Neural progenitor cell (in vitro differentiated cells): ENCODE data around the gene BCAS3. TPM values are rescaled to one million over a fixed set of nuclear protein-coding genes. Genes with fewer than 3 reads are reported as not detected.

Experiments
- DNase-seq: peaks from one replicate; pipeline ENCODE4 v3.0.0-alpha.2; 2016; ENCODE audit warnings: low spot score
- H2AFZ ChIP-seq: fragments of 200-600 bp; sonication (generic); replicated peaks from 2 replicates; pipeline ENCODE4 v1.6.1; 2016; ENCODE audit warnings: antibody characterized with exemption
- H3F3A ChIP-seq: fragments of 200-600 bp; sonication (generic); 2 replicates; pipeline ENCODE4 v1.6.1; 2016; ENCODE audit warnings: antibody characterized with exemption, low read depth
- H3K27ac ChIP-seq: fragments of 200-600 bp; sonication (generic); 2 replicates; pipeline ENCODE4 v1.5.1; 2016; ENCODE audit warnings: mild to moderate bottlenecking
- H3K27me3 ChIP-seq: fragments of 200-600 bp; sonication (generic); 2 replicates; pipeline ENCODE4 v1.6.1; 2016; ENCODE audit warnings: mild to moderate bottlenecking, moderate library complexity
- H3K36me3 ChIP-seq: fragments of 200-600 bp; sonication (generic); 2 replicates; pipeline ENCODE4 v1.5.1; 2016
- H3K4me1 ChIP-seq: fragments of 200-600 bp; sonication (generic); 2 replicates; pipeline ENCODE4 v1.6.1; 2016; ENCODE audit warnings: mixed run types
- H3K4me2 ChIP-seq: fragments of 200-600 bp; sonication (generic); 2 replicates; pipeline ENCODE4 v1.6.1; 2016
- H3K4me3 ChIP-seq: fragments of 200-600 bp; sonication (generic); 2 replicates; pipeline ENCODE4 v1.5.1; 2016
- H3K79me2 ChIP-seq: fragments of 200-600 bp; sonication (generic); 2 replicates; pipeline ENCODE4 v1.6.1; 2016; ENCODE audit warnings: low read depth
- H3K9ac ChIP-seq: fragments of 200-600 bp; sonication (generic); 2 replicates; pipeline ENCODE4 v1.6.1; 2016
- H3K9me3 ChIP-seq: fragments of 200-600 bp; sonication (generic); 2 replicates; pipeline ENCODE4 v1.5.1; 2016; ENCODE audit warnings: low read depth
- H4K20me1 ChIP-seq: fragments of 200-600 bp; sonication (generic); 2 replicates; pipeline ENCODE4 v1.6.1; 2016; ENCODE audit warnings: low read depth
- H3K27ac Mint-ChIP-seq: 3 replicates; pipeline ENCODE4 v1.8.0; 2021; ENCODE audit warnings: mixed read lengths
- H3K27me3 Mint-ChIP-seq: 2 replicates; pipeline ENCODE4 v1.8.0; 2022; ENCODE audit warnings: low read depth, mild to moderate bottlenecking, inconsistent platforms, moderate library complexity, mixed read lengths; ENCODE audit not compliant: insufficient read depth
- H3K36me3 Mint-ChIP-seq: 3 replicates; pipeline ENCODE4 v1.8.0; 2021; ENCODE audit warnings: mixed read lengths
- H3K4me1 Mint-ChIP-seq: 3 replicates; pipeline ENCODE4 v1.8.0; 2021; ENCODE audit warnings: mixed read lengths
- H3K4me3 Mint-ChIP-seq: 3 replicates; pipeline ENCODE4 v1.8.0; 2021; ENCODE audit warnings: mild to moderate bottlenecking, moderate library complexity, mixed read lengths
- H3K9me3 Mint-ChIP-seq: 3 replicates; pipeline ENCODE4 v1.8.0; 2020; ENCODE audit warnings: mixed read lengths
- EZH2 ChIP-seq: fragments of 200-600 bp; sonication (generic); IDR thresholded peaks from 2 replicates; pipeline ENCODE4 v1.6.1; 2017; ENCODE audit warnings: antibody characterized with exemption, mild to moderate bottlenecking, moderate library complexity
- EZH2phosphoT487 ChIP-seq: fragments of 200-600 bp; sonication (generic); IDR thresholded peaks from 2 replicates; pipeline ENCODE4 v1.6.1; 2017; ENCODE audit warnings: antibody characterized with exemption
- total RNA-seq: library from RNA; depleted of rRNA; stranded (reverse); fragments of >200 nt; gene quantifications from 2 replicates; pipeline ENCODE4 v1.2.3, GENCODE V29; 2015; ENCODE audit warnings: low replicate concordance
- TF ChIP-seq, protein P1 (sequence below): fragments of 200-600 bp; sonication (generic); IDR thresholded peaks from 2 replicates; pipeline ENCODE4 v1.5.1; 2017; ENCODE audit warnings: antibody characterized with exemption, mild to moderate bottlenecking

Gene BCAS3
- total RNA-seq, 1 donor from 2014 or later, result 60.9 TPM

DNA sequence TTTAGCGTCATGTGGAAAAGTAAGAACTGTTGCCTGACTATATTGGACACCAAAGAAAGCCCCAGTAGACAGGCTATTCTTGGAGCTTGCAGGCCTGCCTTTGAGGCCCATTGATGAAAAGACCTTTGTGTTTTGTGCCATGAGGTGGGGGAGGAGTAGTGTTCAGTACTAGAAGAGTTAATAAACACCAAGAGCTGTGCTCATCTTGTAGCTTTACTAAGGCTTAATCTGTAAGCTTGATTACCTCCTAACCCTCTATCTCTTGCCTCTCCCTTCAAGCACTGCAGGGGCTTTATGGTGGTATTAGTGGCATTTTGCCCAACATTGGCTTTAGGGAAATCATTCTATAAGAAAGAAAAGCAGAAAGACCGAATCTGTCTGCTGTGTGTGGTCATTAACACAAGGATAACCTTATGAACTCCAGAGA, 501.7 kb downstream of the BCAS3 start:
- peaks cover 15% of the 10 kb centered on the region for H3K4me1 Mint-ChIP-seq
- H3K36me3 Mint-ChIP-seq, result no peaks in the 10 kb centered on the region
- Histone ChIP-seq H3K27me3 (no peaks in the 10 kb centered on the region), H4K20me1 (no peaks in the 10 kb centered on the region), H3F3A (peaks cover 17% of the 10 kb centered on the region), H3K27ac (peak overlapping the region; percentile 57), H3K9me3 (no peaks in the 10 kb centered on the region), H3K4me2 (peak overlapping the region; percentile 67), H2AFZ (no peak overlapping the region), H3K4me1 (peaks cover 32% of the 10 kb centered on the region), H3K9ac (no peak overlapping the region), H3K4me3 (peak overlapping the region; percentile 8), H3K79me2 (no peaks in the 10 kb centered on the region), H3K36me3 (no peaks in the 10 kb centered on the region)
- H3K9me3 Mint-ChIP-seq, result no peaks in the 10 kb centered on the region
- H3K27ac Mint-ChIP-seq, result peak overlapping the region; percentile 47
- no peak overlapping the region for H3K4me3 Mint-ChIP-seq
- no peaks in the 10 kb centered on the region for H3K27me3 Mint-ChIP-seq
- TF ChIP-seq EZH2 (no peak), EZH2phosphoT487 (no peak)
- TF ChIP-seq, protein P1, sequence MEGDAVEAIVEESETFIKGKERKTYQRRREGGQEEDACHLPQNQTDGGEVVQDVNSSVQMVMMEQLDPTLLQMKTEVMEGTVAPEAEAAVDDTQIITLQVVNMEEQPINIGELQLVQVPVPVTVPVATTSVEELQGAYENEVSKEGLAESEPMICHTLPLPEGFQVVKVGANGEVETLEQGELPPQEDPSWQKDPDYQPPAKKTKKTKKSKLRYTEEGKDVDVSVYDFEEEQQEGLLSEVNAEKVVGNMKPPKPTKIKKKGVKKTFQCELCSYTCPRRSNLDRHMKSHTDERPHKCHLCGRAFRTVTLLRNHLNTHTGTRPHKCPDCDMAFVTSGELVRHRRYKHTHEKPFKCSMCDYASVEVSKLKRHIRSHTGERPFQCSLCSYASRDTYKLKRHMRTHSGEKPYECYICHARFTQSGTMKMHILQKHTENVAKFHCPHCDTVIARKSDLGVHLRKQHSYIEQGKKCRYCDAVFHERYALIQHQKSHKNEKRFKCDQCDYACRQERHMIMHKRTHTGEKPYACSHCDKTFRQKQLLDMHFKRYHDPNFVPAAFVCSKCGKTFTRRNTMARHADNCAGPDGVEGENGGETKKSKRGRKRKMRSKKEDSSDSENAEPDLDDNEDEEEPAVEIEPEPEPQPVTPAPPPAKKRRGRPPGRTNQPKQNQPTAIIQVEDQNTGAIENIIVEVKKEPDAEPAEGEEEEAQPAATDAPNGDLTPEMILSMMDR, result no peak
- DNase-seq, result peak; percentile 81

DNA sequence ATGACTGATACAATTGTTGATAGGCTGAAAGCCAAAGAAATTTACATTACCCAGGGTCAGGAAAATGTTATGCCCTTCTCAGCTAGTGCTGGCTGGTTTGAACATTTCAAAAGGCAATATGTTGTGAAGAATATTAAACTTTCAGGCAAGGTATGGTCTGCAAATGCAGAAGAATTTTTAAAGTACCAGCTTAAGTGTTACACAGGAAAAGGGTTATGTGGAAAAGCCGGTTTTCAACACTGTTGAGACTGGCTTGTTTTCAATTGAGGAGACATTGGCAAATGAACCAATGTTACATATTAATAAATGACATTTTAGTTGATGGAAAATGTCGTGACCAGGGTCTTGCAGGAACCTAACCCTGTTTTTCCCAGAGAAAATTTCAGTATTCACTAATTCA, 506.1 kb downstream of the BCAS3 start:
- Histone ChIP-seq H3K36me3 (no peaks in the 10 kb centered on the region), H3K27me3 (no peaks in the 10 kb centered on the region), H3F3A (peaks cover 14% of the 10 kb centered on the region), H2AFZ (no peak overlapping the region), H3K79me2 (no peaks in the 10 kb centered on the region), H3K4me2 (no peak overlapping the region), H3K4me1 (peaks cover 40% of the 10 kb centered on the region), H4K20me1 (no peaks in the 10 kb centered on the region), H3K9ac (no peak overlapping the region), H3K27ac (no peak overlapping the region), H3K4me3 (no peak overlapping the region), H3K9me3 (no peaks in the 10 kb centered on the region)
- no peaks in the 10 kb centered on the region for H3K27me3 Mint-ChIP-seq
- H3K4me3 Mint-ChIP-seq, result no peak overlapping the region
- no peak for DNase-seq
- H3K9me3 Mint-ChIP-seq, result no peaks in the 10 kb centered on the region
- H3K36me3 Mint-ChIP-seq, result no peaks in the 10 kb centered on the region
- H3K27ac Mint-ChIP-seq, result no peak overlapping the region
- TF ChIP-seq EZH2phosphoT487, result no peak
- peaks cover 20% of the 10 kb centered on the region for H3K4me1 Mint-ChIP-seq

DNA sequence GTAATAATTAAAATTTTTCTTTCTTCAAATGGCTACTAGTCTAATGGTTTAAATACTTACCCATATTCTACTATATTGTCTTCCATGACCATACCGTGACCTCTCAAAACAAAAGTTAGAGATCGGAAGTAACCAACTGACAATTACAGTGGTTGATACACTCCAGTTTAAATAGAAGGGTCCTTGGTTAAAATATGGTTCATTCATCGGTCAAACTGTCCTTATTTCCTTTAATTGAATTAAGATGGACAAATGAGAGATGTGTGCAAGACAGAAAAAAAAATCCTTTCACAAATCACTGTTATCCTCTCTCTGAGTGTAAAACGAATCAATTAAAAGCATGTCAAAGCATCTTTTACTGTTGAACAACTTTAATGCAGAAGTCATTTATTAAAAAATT, 507.7 kb downstream of the BCAS3 start:
- no peak overlapping the region for H3K4me3 Mint-ChIP-seq
- no peak overlapping the region for H3K27ac Mint-ChIP-seq
- H3K27ac ChIP-seq, result no peak overlapping the region
- TF ChIP-seq EZH2phosphoT487, result no peak
- TF ChIP-seq EZH2, result no peak
- TF ChIP-seq, protein P1, result no peak
- peaks cover 8% of the 10 kb centered on the region for H3K4me1 Mint-ChIP-seq
- peaks cover 33% of the 10 kb centered on the region for H3K4me1 ChIP-seq
- no peaks in the 10 kb centered on the region for H3F3A ChIP-seq
- H3K27me3 ChIP-seq, result no peaks in the 10 kb centered on the region
- no peaks in the 10 kb centered on the region for H3K36me3 Mint-ChIP-seq
- no peak overlapping the region for H3K9ac ChIP-seq
- no peaks in the 10 kb centered on the region for H3K9me3 Mint-ChIP-seq
- no peak for DNase-seq
- no peak overlapping the region for H2AFZ ChIP-seq
- no peaks in the 10 kb centered on the region for H3K79me2 ChIP-seq
- H3K4me2 ChIP-seq, result no peak overlapping the region
- H4K20me1 ChIP-seq, result no peaks in the 10 kb centered on the region
- H3K9me3 ChIP-seq, result no peaks in the 10 kb centered on the region
- H3K4me3 ChIP-seq, result no peak overlapping the region
- H3K27me3 Mint-ChIP-seq, result no peaks in the 10 kb centered on the region
- no peaks in the 10 kb centered on the region for H3K36me3 ChIP-seq

DNA sequence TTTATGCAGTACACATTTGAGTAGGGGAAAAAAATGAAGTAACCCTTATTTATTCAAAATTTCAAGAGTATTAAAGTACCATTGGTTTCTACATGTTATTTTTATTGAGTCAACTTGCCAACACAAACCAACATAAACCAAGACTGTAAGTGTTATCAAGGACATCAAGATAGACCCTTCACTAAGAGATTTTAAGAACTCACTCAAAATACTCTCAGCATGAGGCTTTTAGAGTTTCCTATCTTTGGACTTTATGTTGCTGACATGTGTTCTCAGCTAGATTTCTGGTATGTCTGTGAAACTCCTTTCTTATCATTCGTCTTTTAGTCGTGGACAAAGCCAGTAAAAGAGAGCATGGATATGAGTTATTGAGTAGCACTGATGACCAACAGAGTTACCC, 509.4 kb downstream of the BCAS3 start:
- H3K4me3 Mint-ChIP-seq, result no peak overlapping the region
- no peak for DNase-seq
- Histone ChIP-seq H2AFZ (no peak overlapping the region), H3K4me3 (no peak overlapping the region), H4K20me1 (no peaks in the 10 kb centered on the region), H3K9me3 (no peaks in the 10 kb centered on the region), H3K79me2 (no peaks in the 10 kb centered on the region), H3K27me3 (no peaks in the 10 kb centered on the region), H3K36me3 (no peaks in the 10 kb centered on the region), H3K4me1 (peaks cover 33% of the 10 kb centered on the region), H3F3A (no peaks in the 10 kb centered on the region), H3K27ac (no peak overlapping the region), H3K9ac (no peak overlapping the region), H3K4me2 (no peak overlapping the region)
- peaks cover 3% of the 10 kb centered on the region for H3K9me3 Mint-ChIP-seq
- H3K4me1 Mint-ChIP-seq, result peaks cover 8% of the 10 kb centered on the region
- no peak for TF ChIP-seq EZH2phosphoT487
- H3K36me3 Mint-ChIP-seq, result no peaks in the 10 kb centered on the region
- H3K27ac Mint-ChIP-seq, result no peak overlapping the region
- H3K27me3 Mint-ChIP-seq, result peaks cover 4% of the 10 kb centered on the region
